Kasumi-1 (cell line): ENCODE measurements around the gene SV2A.
A peak's percentile ranks its signal among the peaks of the same experiment; 100 is the strongest.
"Not testable (repeated sequence)": the region's sequence is repeated elsewhere in the genome, so short reads cannot be mapped to it uniquely, and the experiment has no call there.

Experiments used
- DNase-seq, 2 experiments: peaks; one replicate each; lab custom pipeline; 2025; lab: John Stamatoyannopoulos, UW

The SV2A gene

GRCh38 chr1:149929856-149930255 is 12.2 kb upstream of the SV2A start:
- DNase-seq, result no peak

- DNase-seq, result peak; percentile 48 to 62
These were observed 10.7 kb upstream of the SV2A start for GRCh38 chr1:149928401-149928724.

- peak; percentile 96 for DNase-seq
These were observed 10.1 kb upstream of the SV2A start, which contains the start of gene SF3B4 for GRCh38 chr1:149927563-149928400. TSS of gene SF3B4 (minus strand) at chr1:149927803. CDS start at chr1:149927759, 44 bp downstream.

- DNase-seq, result no peak
These were observed 9.5 kb upstream of the SV2A start for GRCh38 chr1:149927056-149927562.

GRCh38 chr1:149926296-149926695 is 8.7 kb upstream of the SV2A start:
- no peak for DNase-seq

GRCh38 chr1:149925751-149926150 is 8.1 kb upstream of the SV2A start:
- DNase-seq, result no peak

GRCh38 chr1:149925345-149925744 is 7.7 kb upstream of the SV2A start:
- DNase-seq, result no peak

GRCh38 chr1:149923626-149924025 is 6.0 kb upstream of the SV2A start:
- DNase-seq, result no peak

GRCh38 chr1:149916898-149917252 is 769 bp downstream of the SV2A start:
- DNase-seq, result no peak

GRCh38 chr1:149916193-149916897 is 1.3 kb downstream of the SV2A start:
- DNase-seq, result peak; percentile 53 to 70

- no peak for DNase-seq
These were observed 2.0 kb downstream of the SV2A start for GRCh38 chr1:149915429-149916192.

GRCh38 chr1:149914545-149914944 is 3.1 kb downstream of the SV2A start:
- DNase-seq, result peak in 1 of 2 experiments; percentile 19

GRCh38 chr1:149906570-149907075 is 11.0 kb downstream of the SV2A start:
- DNase-seq, result no peak

- DNase-seq, result no peak
These were observed 13.7 kb downstream of the SV2A start for GRCh38 chr1:149903836-149904491.

GRCh38 chr1:149899460-149900284 is 18.0 kb downstream of the SV2A start, which contains the start of gene BOLA1:
TSS of gene BOLA1 (plus strand) at chr1:149899568. CDS start at chr1:149900060, 492 bp downstream.
- peak; percentile 88 to 91 for DNase-seq

- no peak for DNase-seq
These were observed 21.1 kb downstream of the SV2A start for GRCh38 chr1:149896575-149896974.

GRCh38 chr1:149888999-149889289 is 28.7 kb downstream of the SV2A start:
- DNase-seq, result no peak

GRCh38 chr1:149888247-149888998 is 29.2 kb downstream of the SV2A start:
- peak; percentile 98 to 99 for DNase-seq

GRCh38 chr1:149887456-149888246 is 30.0 kb downstream of the SV2A start:
- DNase-seq, result peak; percentile 99 to 100

GRCh38 chr1:149887196-149887455 is 30.5 kb downstream of the SV2A start:
- DNase-seq, result not testable (repeated sequence)
